NT2/D1 (cell line): ENCODE data around the gene GALNT14.

Experiments used
- DNase-seq: peaks from one replicate; pipeline ENCODE4 v3.0.0-alpha.2; 2011; ENCODE audit warnings: low read depth, low spot score
- H3K27me3 ChIP-seq: 2 replicates; pipeline ENCODE4 v1.6.0; 2011; ENCODE audit warnings: mild to moderate bottlenecking; ENCODE audit not compliant: insufficient read length, insufficient read depth
- H3K36me3 ChIP-seq: 2 replicates; pipeline ENCODE4 v1.6.1; 2011; ENCODE audit warnings: mild to moderate bottlenecking, low read length, mixed read lengths; ENCODE audit not compliant: insufficient read depth, insufficient read length
- H3K4me1 ChIP-seq: 2 replicates; pipeline ENCODE4 v1.5.1; 2011; ENCODE audit not compliant: insufficient read depth, insufficient read length
- H3K4me3 ChIP-seq: 2 replicates; pipeline ENCODE4 v1.5.1; 2011; ENCODE audit warnings: low read depth; ENCODE audit not compliant: insufficient read length
- H3K9ac ChIP-seq: 2 replicates; pipeline ENCODE4 v1.6.0; 2011; ENCODE audit warnings: low read depth; ENCODE audit not compliant: insufficient read length
- H3K9me3 ChIP-seq: 2 replicates; pipeline ENCODE4 v1.5.1; 2011; ENCODE audit warnings: mild to moderate bottlenecking, low read length; ENCODE audit not compliant: insufficient read depth
- SUZ12 ChIP-seq: IDR thresholded peaks from 2 replicates; pipeline ENCODE4 v1.6.1; 2011; ENCODE audit not compliant: insufficient read length, insufficient read depth; ENCODE audit errors: extremely low read depth
- YY1 ChIP-seq: IDR thresholded peaks from 2 replicates; pipeline ENCODE4 v1.6.1; 2011; ENCODE audit not compliant: insufficient read length, insufficient read depth
- ZNF274 ChIP-seq: IDR thresholded peaks from 2 replicates; pipeline ENCODE4 v1.6.1; 2011; ENCODE audit warnings: mild to moderate bottlenecking, low read depth, low read length

GALNT14 gene

GRCh38 chr2:31122133-31122532 is 16.1 kb downstream of the GALNT14 start:
- H3K27me3 ChIP-seq: no peaks in the 10 kb centered on the region
- no peaks in the 10 kb centered on the region for H3K36me3 ChIP-seq
- no peaks in the 10 kb centered on the region for H3K9me3 ChIP-seq
- no peak overlapping the region for H3K4me3 ChIP-seq
- DNase-seq: no peak
- H3K4me1 ChIP-seq: no peaks in the 10 kb centered on the region
- H3K9ac ChIP-seq: no peak overlapping the region
- TF ChIP-seq ZNF274: no peak
- no peak for TF ChIP-seq YY1
- TF ChIP-seq SUZ12: no peak

GRCh38 chr2:31113765-31114164 is 24.5 kb downstream of the GALNT14 start:
- no peak overlapping the region for H3K4me3 ChIP-seq
- DNase-seq: no peak
- no peak overlapping the region for H3K9ac ChIP-seq
- H3K4me1 ChIP-seq: peaks cover 5% of the 10 kb centered on the region
- H3K36me3 ChIP-seq: no peaks in the 10 kb centered on the region
- TF ChIP-seq YY1 (no peak), ZNF274 (no peak), SUZ12 (no peak)
- no peaks in the 10 kb centered on the region for H3K27me3 ChIP-seq
- H3K9me3 ChIP-seq: peaks cover 29% of the 10 kb centered on the region

- DNase-seq: no peak
- H3K36me3 ChIP-seq: no peaks in the 10 kb centered on the region
- H3K4me1 ChIP-seq: peaks cover 5% of the 10 kb centered on the region
- H3K4me3 ChIP-seq: no peak overlapping the region
- TF ChIP-seq YY1 (no peak), SUZ12 (no peak), ZNF274 (no peak)
- no peaks in the 10 kb centered on the region for H3K27me3 ChIP-seq
- H3K9ac ChIP-seq: no peak overlapping the region
- peaks cover 29% of the 10 kb centered on the region for H3K9me3 ChIP-seq
These were observed 25.7 kb downstream of the GALNT14 start for GRCh38 chr2:31112544-31112943.

- no peak overlapping the region for H3K4me3 ChIP-seq
- H3K9me3 ChIP-seq: peaks cover 29% of the 10 kb centered on the region
- no peak overlapping the region for H3K9ac ChIP-seq
- TF ChIP-seq SUZ12: no peak
- TF ChIP-seq YY1: no peak
- TF ChIP-seq ZNF274: no peak
- H3K27me3 ChIP-seq: no peaks in the 10 kb centered on the region
- no peak for DNase-seq
- H3K36me3 ChIP-seq: no peaks in the 10 kb centered on the region
- H3K4me1 ChIP-seq: peaks cover 5% of the 10 kb centered on the region
These were observed 27.2 kb downstream of the GALNT14 start for GRCh38 chr2:31110998-31111397.

GRCh38 chr2:31110431-31110830 is 27.8 kb downstream of the GALNT14 start:
- Histone ChIP-seq H3K9me3 (peaks cover 24% of the 10 kb centered on the region), H3K36me3 (no peaks in the 10 kb centered on the region), H3K9ac (no peak overlapping the region), H3K4me1 (peaks cover 5% of the 10 kb centered on the region), H3K27me3 (no peaks in the 10 kb centered on the region), H3K4me3 (no peak overlapping the region)
- DNase-seq: no peak
- TF ChIP-seq ZNF274: no peak
- TF ChIP-seq YY1: no peak
- TF ChIP-seq SUZ12: no peak

GRCh38 chr2:31109633-31110192 is 28.5 kb downstream of the GALNT14 start:
- TF ChIP-seq YY1 (no peak), SUZ12 (no peak), ZNF274 (no peak)
- H3K36me3 ChIP-seq: no peaks in the 10 kb centered on the region
- no peak overlapping the region for H3K4me3 ChIP-seq
- DNase-seq: no peak
- no peaks in the 10 kb centered on the region for H3K27me3 ChIP-seq
- H3K9me3 ChIP-seq: peaks cover 17% of the 10 kb centered on the region
- no peak overlapping the region for H3K9ac ChIP-seq
- peaks cover 5% of the 10 kb centered on the region for H3K4me1 ChIP-seq

GRCh38 chr2:31108561-31109286 is 29.5 kb downstream of the GALNT14 start:
- DNase-seq: no peak
- no peaks in the 10 kb centered on the region for H3K36me3 ChIP-seq
- peaks cover 5% of the 10 kb centered on the region for H3K4me1 ChIP-seq
- H3K4me3 ChIP-seq: no peak overlapping the region
- no peak overlapping the region for H3K9ac ChIP-seq
- peaks cover 7% of the 10 kb centered on the region; the same call in 1 of the 2 replicates for H3K9me3 ChIP-seq
- H3K27me3 ChIP-seq: no peaks in the 10 kb centered on the region
- TF ChIP-seq SUZ12: no peak
- TF ChIP-seq ZNF274: no peak
- TF ChIP-seq YY1: no peak
